Smooth muscle cell (in vitro differentiated cells): ENCODE measurements around the gene ITGAL. TPM values are rescaled to one million over a fixed set of nuclear protein-coding genes. Genes with fewer than 3 reads are reported as not detected.

ENCODE experiments used
- DNase-seq: peaks from one replicate; lab custom pipeline; 2025; ENCODE audit not compliant: unreplicated experiment; lab: John Stamatoyannopoulos, UW
- H2AFZ ChIP-seq: fragments of 200-600 bp; sonication (generic); 2 replicates; pipeline ENCODE4 v1.6.0; 2016; ENCODE audit warnings: antibody characterized with exemption, low read depth, mild to moderate bottlenecking
- H3F3A ChIP-seq: fragments of 200-600 bp; sonication (generic); 2 replicates; pipeline ENCODE4 v1.6.0; 2017; ENCODE audit warnings: antibody characterized with exemption, low read depth
- H3K27ac ChIP-seq: fragments of 200-600 bp; sonication (generic); 2 replicates; pipeline ENCODE4 v1.5.1; 2016; ENCODE audit warnings: low read depth, mild to moderate bottlenecking
- H3K27me3 ChIP-seq: fragments of 200-600 bp; sonication (generic); 2 replicates; pipeline ENCODE4 v1.6.1; 2016; ENCODE audit warnings: low read depth, mild to moderate bottlenecking
- H3K36me3 ChIP-seq: fragments of 200-600 bp; sonication (generic); 2 replicates; pipeline ENCODE4 v1.5.1; 2016; ENCODE audit warnings: low read depth
- H3K4me1 ChIP-seq: fragments of 200-600 bp; sonication (generic); 2 replicates; pipeline ENCODE4 v1.5.1; 2016; ENCODE audit warnings: low read depth
- H3K4me2 ChIP-seq: fragments of 200-600 bp; sonication (generic); 2 replicates; pipeline ENCODE4 v1.6.0; 2016; ENCODE audit warnings: mild to moderate bottlenecking
- H3K4me3 ChIP-seq: fragments of 200-600 bp; sonication (generic); 2 replicates; pipeline ENCODE4 v1.5.1; 2016; ENCODE audit warnings: mild to moderate bottlenecking
- H3K79me2 ChIP-seq: fragments of 200-600 bp; sonication (generic); 2 replicates; pipeline ENCODE4 v1.6.0; 2016; ENCODE audit warnings: low read depth, mild to moderate bottlenecking
- H3K9ac ChIP-seq: fragments of 200-600 bp; sonication (generic); 2 replicates; pipeline ENCODE4 v1.6.0; 2016; ENCODE audit warnings: low read depth
- H3K9me3 ChIP-seq: fragments of 200-600 bp; sonication (generic); replicated peaks from 2 replicates; pipeline ENCODE4 v1.5.1; 2016; ENCODE audit warnings: low read depth
- H4K20me1 ChIP-seq: fragments of 200-600 bp; sonication (generic); 2 replicates; pipeline ENCODE4 v1.6.0; 2016; ENCODE audit warnings: low read depth
- CTCF ChIP-seq: fragments of 200-600 bp; sonication (generic); IDR thresholded peaks from 2 replicates; pipeline ENCODE4 v1.5.1; 2017; ENCODE audit warnings: borderline replicate concordance, mild to moderate bottlenecking, antibody characterized with exemption; ENCODE audit not compliant: insufficient read depth, poor library complexity, severe bottlenecking
- WGBS: methylation state at CpG from one replicate; pipeline ENCODE4 v1.1.7; 2016; ENCODE audit warnings: low lambda C conversion rate; 5-methylcytosine and 5-hydroxymethylcytosine counted together
- polyA plus RNA-seq: library from polyadenylated mRNA; unstranded; fragments of >200 nt; fragmentation: Nextera tagmentation; extraction: Ambion mirVana; gene quantifications from 2 replicates; pipeline ENCODE4 v1.2.1, GENCODE V29; 2016
- total RNA-seq: library from RNA; depleted of rRNA; stranded (reverse); fragments of >200 nt; gene quantifications from 2 replicates; pipeline ENCODE4 v1.2.3, GENCODE V29; 2014

The ITGAL gene
- total and polyA plus RNA-seq, 2 experiments from 2014 or later, result not detected

GRCh38 chr16:30481381-30481780 is 8.8 kb downstream of the ITGAL start:
- no peak overlapping the region for H3K4me2 ChIP-seq
- no peaks in the 10 kb centered on the region for H3K4me1 ChIP-seq
- no peaks in the 10 kb centered on the region for H3F3A ChIP-seq
- H3K36me3 ChIP-seq, result no peaks in the 10 kb centered on the region
- peaks cover 14% of the 10 kb centered on the region for H3K27me3 ChIP-seq
- no peak overlapping the region for H3K4me3 ChIP-seq
- WGBS, result 92% methylated on average over 5 of the region's 5 CpGs
- TF ChIP-seq CTCF, result no peak
- DNase-seq, result no peak
- no peak overlapping the region for H3K9ac ChIP-seq
- H3K27ac ChIP-seq, result no peak overlapping the region
- no peaks in the 10 kb centered on the region for H3K9me3 ChIP-seq
- H2AFZ ChIP-seq, result no peak overlapping the region
- H4K20me1 ChIP-seq, result no peaks in the 10 kb centered on the region
- no peaks in the 10 kb centered on the region for H3K79me2 ChIP-seq

DNA sequence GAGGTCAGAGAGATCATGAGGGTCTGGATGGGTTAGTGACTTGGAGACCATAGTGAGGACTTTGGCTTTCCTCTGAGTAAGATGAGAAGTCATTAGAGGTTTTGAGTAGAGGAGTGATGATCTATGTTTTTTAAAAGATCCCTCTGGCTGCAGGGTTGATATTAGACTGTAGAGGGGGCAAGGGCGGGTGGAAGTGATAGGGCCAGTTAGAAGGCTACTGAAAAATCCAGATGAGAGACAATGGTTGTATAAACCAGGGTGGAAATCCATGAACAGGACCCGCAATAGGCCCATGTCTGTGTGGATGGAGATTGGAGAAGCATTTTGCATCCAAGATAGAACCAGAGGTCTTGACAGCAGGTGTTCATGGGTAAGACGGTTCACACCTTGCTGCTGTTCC is 9.8 kb downstream of the ITGAL start:
- Histone ChIP-seq H3K4me1 (no peaks in the 10 kb centered on the region), H3K27me3 (peaks cover 14% of the 10 kb centered on the region), H4K20me1 (no peaks in the 10 kb centered on the region), H3K27ac (no peak overlapping the region), H3K9me3 (no peaks in the 10 kb centered on the region), H2AFZ (no peak overlapping the region), H3K36me3 (no peaks in the 10 kb centered on the region), H3K9ac (no peak overlapping the region), H3K4me2 (no peak overlapping the region), H3F3A (no peaks in the 10 kb centered on the region), H3K79me2 (no peaks in the 10 kb centered on the region), H3K4me3 (no peak overlapping the region)
- WGBS, result 86% methylated on average over 3 of the region's 3 CpGs
- TF ChIP-seq CTCF, result no peak
- no peak for DNase-seq

GRCh38 chr16:30484887-30485286 is 12.3 kb downstream of the ITGAL start:
- no peak overlapping the region for H2AFZ ChIP-seq
- H3F3A ChIP-seq, result no peaks in the 10 kb centered on the region
- DNase-seq, result no peak
- H3K4me2 ChIP-seq, result no peak overlapping the region
- no peak overlapping the region for H3K4me3 ChIP-seq
- H3K27ac ChIP-seq, result no peak overlapping the region
- peaks cover 14% of the 10 kb centered on the region for H3K27me3 ChIP-seq
- no peaks in the 10 kb centered on the region for H3K36me3 ChIP-seq
- H3K4me1 ChIP-seq, result no peaks in the 10 kb centered on the region
- H3K9me3 ChIP-seq, result no peaks in the 10 kb centered on the region
- TF ChIP-seq CTCF, result no peak
- H3K79me2 ChIP-seq, result no peaks in the 10 kb centered on the region
- H4K20me1 ChIP-seq, result no peaks in the 10 kb centered on the region
- H3K9ac ChIP-seq, result no peak overlapping the region

- Histone ChIP-seq H3K9ac (no peak overlapping the region), H3K9me3 (no peaks in the 10 kb centered on the region), H3F3A (no peaks in the 10 kb centered on the region), H4K20me1 (no peaks in the 10 kb centered on the region), H2AFZ (no peak overlapping the region), H3K79me2 (no peaks in the 10 kb centered on the region), H3K4me1 (no peaks in the 10 kb centered on the region), H3K27ac (no peak overlapping the region), H3K36me3 (no peaks in the 10 kb centered on the region), H3K27me3 (peaks cover 9% of the 10 kb centered on the region), H3K4me3 (no peak overlapping the region), H3K4me2 (no peak overlapping the region)
- WGBS, result 78% methylated on average over 7 of the region's 7 CpGs
- no peak for DNase-seq
- TF ChIP-seq CTCF, result no peak
Observed at GRCh38 chr16:30485818-30486436, 13.4 kb downstream of the ITGAL start.
